Measurements from ENCODE around the gene TCF23.
"Not testable (repeated sequence)": the region's sequence is repeated elsewhere in the genome, so short reads cannot be mapped to it uniquely, and the experiment has no call there.

DNA sequence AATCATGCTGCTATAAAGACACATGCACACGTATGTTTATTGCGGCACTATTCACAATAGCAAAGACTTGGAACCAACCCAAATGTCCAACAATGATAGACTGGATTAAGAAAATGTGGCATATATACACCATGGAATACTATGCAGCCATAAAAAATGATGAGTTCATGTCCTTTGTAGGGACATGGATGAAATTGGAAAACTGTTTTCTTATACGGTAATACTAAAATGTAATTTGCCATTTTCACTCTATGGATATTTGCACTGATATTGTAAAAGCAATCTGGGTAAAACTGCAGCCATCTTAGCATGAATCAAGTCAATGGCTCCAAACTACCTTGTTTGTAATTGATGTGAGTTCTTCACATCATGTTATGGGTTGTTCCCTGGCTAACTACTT, 47.0 kb downstream of the TCF23 start:
- TF ChIP-seq, protein P1, sequence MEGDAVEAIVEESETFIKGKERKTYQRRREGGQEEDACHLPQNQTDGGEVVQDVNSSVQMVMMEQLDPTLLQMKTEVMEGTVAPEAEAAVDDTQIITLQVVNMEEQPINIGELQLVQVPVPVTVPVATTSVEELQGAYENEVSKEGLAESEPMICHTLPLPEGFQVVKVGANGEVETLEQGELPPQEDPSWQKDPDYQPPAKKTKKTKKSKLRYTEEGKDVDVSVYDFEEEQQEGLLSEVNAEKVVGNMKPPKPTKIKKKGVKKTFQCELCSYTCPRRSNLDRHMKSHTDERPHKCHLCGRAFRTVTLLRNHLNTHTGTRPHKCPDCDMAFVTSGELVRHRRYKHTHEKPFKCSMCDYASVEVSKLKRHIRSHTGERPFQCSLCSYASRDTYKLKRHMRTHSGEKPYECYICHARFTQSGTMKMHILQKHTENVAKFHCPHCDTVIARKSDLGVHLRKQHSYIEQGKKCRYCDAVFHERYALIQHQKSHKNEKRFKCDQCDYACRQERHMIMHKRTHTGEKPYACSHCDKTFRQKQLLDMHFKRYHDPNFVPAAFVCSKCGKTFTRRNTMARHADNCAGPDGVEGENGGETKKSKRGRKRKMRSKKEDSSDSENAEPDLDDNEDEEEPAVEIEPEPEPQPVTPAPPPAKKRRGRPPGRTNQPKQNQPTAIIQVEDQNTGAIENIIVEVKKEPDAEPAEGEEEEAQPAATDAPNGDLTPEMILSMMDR (conservative IDR thresholded peaks at IDR 0.05; ENCODE audit: low read length): not testable (repeated sequence)
- TF ChIP-seq EZH2phosphoT487 (IDR thresholded peaks at IDR 0.05; ENCODE audit: borderline replicate concordance): not testable (repeated sequence)

Measured in Loucy (cell line).